ENCODE measurements around the gene PPIF.

Gene PPIF

GRCh38 chr10:79314761-79315601 is 32.3 kb upstream of the PPIF start:
- DNase-seq: no peak

DNA sequence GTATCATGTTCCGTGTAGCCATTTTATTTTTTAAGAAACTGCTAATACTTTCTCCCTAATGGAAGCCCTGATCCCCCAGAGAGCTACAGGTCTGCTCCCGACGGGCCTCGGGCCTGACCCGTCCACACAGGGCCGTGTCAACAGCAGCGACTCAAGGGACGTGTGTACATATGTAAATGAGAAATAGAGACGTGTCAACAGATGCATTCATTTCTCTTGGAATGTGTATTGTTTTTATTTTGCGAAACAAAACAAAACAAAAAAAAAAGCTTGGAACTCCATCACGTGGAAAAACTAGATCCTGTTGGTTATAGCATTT is 31.7 kb upstream of the PPIF start:
- no peak for DNase-seq

DNA sequence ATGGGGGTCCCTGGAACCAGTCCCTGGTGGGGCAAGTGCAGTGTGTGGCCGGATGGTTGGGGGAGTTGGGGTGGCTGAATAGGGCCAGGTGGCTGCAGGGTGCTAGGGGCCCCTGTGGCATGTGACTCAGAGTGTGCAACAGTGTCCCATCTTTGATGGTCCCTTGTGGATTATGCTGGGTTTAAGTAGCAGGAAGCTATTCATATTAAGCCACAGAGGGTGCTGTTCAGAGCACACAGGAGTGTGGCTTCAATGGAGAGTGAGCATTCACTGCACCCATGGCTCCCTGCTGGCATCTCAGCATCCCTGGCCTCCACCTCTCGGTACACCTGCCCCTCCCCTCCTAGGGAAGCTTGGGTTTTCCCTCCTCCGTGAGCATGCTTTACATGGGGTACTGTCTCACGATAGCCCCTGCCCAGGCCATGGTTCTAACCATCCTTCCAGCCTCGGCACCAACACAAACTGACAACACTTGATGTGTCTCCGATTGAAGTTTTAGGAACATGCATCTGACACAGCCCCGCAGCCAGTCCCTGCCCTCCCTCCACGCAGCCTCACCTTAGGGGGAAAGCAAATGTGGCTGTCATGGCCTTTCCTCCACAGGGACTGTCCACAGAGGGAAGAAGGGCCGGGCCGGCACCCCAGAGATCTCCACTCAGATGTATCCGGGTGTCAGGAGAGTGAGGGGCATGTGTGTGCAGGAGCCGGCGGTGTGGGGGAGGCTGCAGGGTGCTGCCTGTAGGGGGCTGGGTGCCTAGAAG is 30.4 kb upstream of the PPIF start:
- no peak for DNase-seq

GRCh38 chr10:79318369-79318768 is 28.9 kb upstream of the PPIF start:
- no peak for DNase-seq

DNA sequence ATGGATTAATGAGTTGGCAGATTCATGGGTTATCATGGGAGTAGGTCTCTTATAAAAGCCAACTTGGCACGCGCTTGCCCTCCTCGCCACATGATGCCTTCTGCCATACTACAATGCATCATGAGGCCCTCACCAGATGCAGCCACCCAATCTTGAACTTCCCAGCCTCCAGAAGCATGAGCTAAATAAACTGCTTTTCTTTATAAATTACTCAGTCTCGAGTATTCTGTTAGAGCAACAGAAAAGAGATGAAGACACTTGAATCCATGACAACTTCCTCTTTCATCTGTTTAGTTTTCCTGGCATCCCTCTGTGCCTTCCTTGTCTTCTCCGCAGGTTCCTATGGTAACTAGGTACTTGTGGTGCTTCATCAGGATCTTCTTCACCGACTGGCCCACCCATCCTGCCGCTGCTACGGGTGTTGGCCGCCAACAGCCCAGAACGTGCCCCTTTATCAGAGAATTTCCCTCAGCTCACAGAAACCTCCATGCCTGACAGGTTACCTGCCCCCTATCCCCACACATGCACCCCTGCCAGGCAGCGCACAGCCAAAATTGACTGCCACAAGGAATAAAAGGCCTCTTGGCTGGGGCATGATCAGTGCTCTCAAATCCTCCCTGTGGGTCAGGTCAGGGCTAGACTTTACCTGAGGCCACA is 28.0 kb upstream of the PPIF start:
- no peak for DNase-seq

DNA sequence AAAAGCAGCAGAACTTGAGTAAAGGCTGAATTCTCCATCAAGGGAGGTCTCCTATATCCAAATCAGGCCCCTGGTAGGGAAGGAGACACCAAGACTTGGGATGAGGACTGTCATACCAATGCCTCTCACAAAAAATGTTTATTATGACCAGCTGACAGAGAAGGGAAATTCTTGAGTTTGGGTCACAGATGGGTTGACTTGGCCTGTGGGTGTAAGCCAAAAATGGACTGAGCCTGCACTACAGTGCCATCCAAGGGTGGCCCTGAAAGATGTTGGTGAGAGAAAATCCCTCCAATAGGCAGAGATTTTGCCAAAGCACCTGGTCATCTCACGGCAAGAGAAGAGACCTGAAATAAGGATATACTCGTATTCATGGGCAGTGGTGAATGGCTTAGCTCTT is 27.0 kb upstream of the PPIF start:
- DNase-seq: no peak

DNA sequence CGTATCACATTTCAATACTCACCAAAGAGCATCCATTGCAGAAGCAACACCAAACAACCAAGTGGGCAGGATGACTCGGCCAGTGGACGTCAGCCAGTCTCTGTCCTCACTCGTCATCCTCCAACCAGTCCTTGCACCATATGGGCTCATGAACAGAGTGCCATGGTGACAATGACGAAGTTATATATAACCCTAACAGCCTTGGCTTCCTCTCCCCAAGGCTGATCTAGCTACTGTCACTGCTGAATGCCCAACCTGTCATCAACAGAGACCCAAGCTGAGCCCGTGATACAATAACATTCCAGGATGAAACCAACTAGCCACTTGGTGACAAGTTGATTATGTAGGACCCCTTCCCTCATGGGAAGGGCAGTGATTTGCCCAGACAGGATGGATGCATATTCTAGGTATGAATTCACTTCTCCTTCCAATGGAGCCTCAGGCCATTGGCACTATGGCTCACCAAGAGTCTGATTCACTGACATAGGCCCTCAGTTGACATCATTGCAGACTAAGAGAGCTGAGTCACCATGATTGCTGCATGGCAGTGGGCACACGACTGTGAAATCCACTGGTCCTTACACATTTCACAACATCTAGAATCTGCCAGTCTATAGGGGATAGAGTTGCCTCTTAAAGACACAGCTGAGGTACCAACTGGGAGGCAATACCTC is 26.3 kb upstream of the PPIF start:
- DNase-seq: no peak

- no peak for DNase-seq
Measured at GRCh38 chr10:79321494-79321882, 25.8 kb upstream of the PPIF start.

- no peak for DNase-seq
Measured at GRCh38 chr10:79321951-79322350, 25.3 kb upstream of the PPIF start.

GRCh38 chr10:79322616-79323543 is 24.4 kb upstream of the PPIF start:
- DNase-seq: peak; percentile 27

GRCh38 chr10:79323602-79324001 is 23.7 kb upstream of the PPIF start:
- DNase-seq: no peak

GRCh38 chr10:79324032-79324695 is 23.1 kb upstream of the PPIF start:
- DNase-seq: no peak

GRCh38 chr10:79326361-79327089 is 20.7 kb upstream of the PPIF start:
- no peak for DNase-seq

DNA sequence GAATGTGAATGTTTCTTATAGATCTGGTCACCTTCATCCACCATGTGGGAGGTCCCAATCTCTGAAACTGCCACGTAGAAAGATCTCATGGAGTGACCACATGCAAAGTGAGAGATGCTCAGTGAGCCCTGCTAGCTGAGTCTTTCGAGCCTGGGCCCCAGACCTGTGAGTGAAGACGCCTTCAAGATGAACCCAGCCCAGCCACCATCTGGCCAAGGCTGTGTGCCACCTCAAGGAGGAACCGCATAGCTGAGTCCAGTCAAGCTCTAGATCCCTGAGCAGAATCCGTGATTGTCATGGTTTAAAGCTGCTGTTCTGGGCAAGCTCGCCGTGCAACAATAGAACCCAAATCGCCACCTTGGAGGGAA is 20.2 kb upstream of the PPIF start:
- DNase-seq: no peak

GRCh38 chr10:79328147-79328701 is 19.0 kb upstream of the PPIF start:
- no peak for DNase-seq

GRCh38 chr10:79328737-79329504 is 18.3 kb upstream of the PPIF start:
- DNase-seq: no peak

- no peak for DNase-seq
Measured at GRCh38 chr10:79329529-79329928, 17.7 kb upstream of the PPIF start.

- no peak for DNase-seq
Measured at GRCh38 chr10:79331226-79331625, 16.0 kb upstream of the PPIF start.

GRCh38 chr10:79331709-79332108 is 15.6 kb upstream of the PPIF start:
- no peak for DNase-seq
